ENCODE results near the gene CACNA1C.

- TF ChIP-seq CTCF (conservative IDR thresholded peaks at IDR 0.05 in 1 of 2, IDR thresholded peaks at IDR 0.05 in 1 of 2; ENCODE audit: extremely low read depth in 1 of 2, insufficient read depth in 1 of 2, low read depth in 1 of 2, low read length in 2 of 2): no peak
- TF ChIP-seq EZH2 (IDR thresholded peaks at IDR 0.05; ENCODE audit: borderline replicate concordance, low read length): no peak
These were observed 636.6 kb downstream of the CACNA1C start for GRCh38 chr12:2689393-2689792.
